Uterus (tissue), 4 donors: ENCODE results near the gene INKA1. TPM values are rescaled to one million over a fixed set of nuclear protein-coding genes. Genes with fewer than 3 reads are reported as not detected.

Source experiments
- DNase-seq, 2 donors: peaks; one replicate each; pipeline ENCODE4 v3.0.0-alpha.2; 2019 to 2020
- H3K27ac ChIP-seq, 2 donors: fragments of 200-600 bp; sonication (generic); 1 replicate in 1 of 2; 2 replicates in 1 of 2; pipeline ENCODE4 v1.5.1; 2016 to 2018
- H3K27me3 ChIP-seq, 2 donors: fragments of 200-600 bp; sonication (generic); one replicate each; pipeline ENCODE4 v1.5.1; 2018 to 2019; ENCODE audit warnings: control low read depth in 1 of 2
- H3K36me3 ChIP-seq, 2 donors: fragments of 200-600 bp; sonication (generic); one replicate each; pipeline ENCODE4 v1.5.1; 2019; ENCODE audit warnings: control low read depth in 1 of 2
- H3K4me1 ChIP-seq, 2 donors: fragments of 200-600 bp; sonication (generic); one replicate each; pipeline ENCODE4 v1.5.1; 2018 to 2019; ENCODE audit warnings: control low read depth in 1 of 2
- H3K4me3 ChIP-seq, 2 donors: fragments of 200-600 bp; sonication (generic); 1 replicate in 1 of 2; 2 replicates in 1 of 2; pipeline ENCODE4 v1.5.1; 2018 to 2019; ENCODE audit warnings: mild to moderate bottlenecking in 1 of 2
- H3K9me3 ChIP-seq, 2 donors: fragments of 200-600 bp; sonication (generic); one replicate each; pipeline ENCODE4 v1.5.1; 2019; ENCODE audit warnings: control low read depth in 1 of 2
- POLR2A ChIP-seq, 2 donors: fragments of 450-650 bp; IDR thresholded peaks; one replicate each; pipeline ENCODE4 v1.6.1; 2016; ENCODE audit warnings: antibody characterized with exemption in 2 of 2, mild to moderate bottlenecking in 1 of 2, moderate library complexity in 1 of 2
- intact Hi-C: fragments of 100-400 bp; cut with DNase I; formaldehyde crosslinking; loops from one replicate; pipeline ENCODE4 v1.15.1; 2023; ENCODE audit warnings: low total_unique reads
- total RNA-seq, 4 donors: library from RNA; depleted of rRNA in 3 of 4; stranded (reverse); fragments of >200 nt in 3 of 4; gene quantifications; one replicate each; pipeline versions ENCODE4 v1.1.0 to v1.2.4, GENCODE V29; 2014 to 2023
- TF ChIP-seq, protein P1 (sequence below), 4 experiments: fragments of 200-600 bp in 2 of 4; fragments of 450-650 bp in 2 of 4; sonication (generic) in 2 of 4; IDR thresholded peaks; one replicate each; pipeline ENCODE4 v1.5.1; 2016 to 2019; ENCODE audit warnings: antibody characterized with exemption in 4 of 4, mild to moderate bottlenecking in 2 of 4, moderate library complexity in 1 of 4
- donor health status: DM: yes; HTN: yes; CAD: no.

INKA1 gene
- total RNA-seq, 4 donors from 2014 or later, result 3.1 to 16.7 (median 6.6) TPM

GRCh38 chr3:49787536-49787935 is 15.5 kb upstream of the INKA1 start:
- no peak for DNase-seq
- Histone ChIP-seq H3K9me3 (no peaks in the 10 kb centered on the region), H3K4me1 (peaks cover 0 to 10% of the 10 kb centered on the region in 2 donors), H3K27me3 (no peaks in the 10 kb centered on the region), H3K27ac (peak overlapping the region; percentile 98), H3K4me3 (no peak overlapping the region), H3K36me3 (no peaks in the 10 kb centered on the region)
- TF ChIP-seq, protein P1, sequence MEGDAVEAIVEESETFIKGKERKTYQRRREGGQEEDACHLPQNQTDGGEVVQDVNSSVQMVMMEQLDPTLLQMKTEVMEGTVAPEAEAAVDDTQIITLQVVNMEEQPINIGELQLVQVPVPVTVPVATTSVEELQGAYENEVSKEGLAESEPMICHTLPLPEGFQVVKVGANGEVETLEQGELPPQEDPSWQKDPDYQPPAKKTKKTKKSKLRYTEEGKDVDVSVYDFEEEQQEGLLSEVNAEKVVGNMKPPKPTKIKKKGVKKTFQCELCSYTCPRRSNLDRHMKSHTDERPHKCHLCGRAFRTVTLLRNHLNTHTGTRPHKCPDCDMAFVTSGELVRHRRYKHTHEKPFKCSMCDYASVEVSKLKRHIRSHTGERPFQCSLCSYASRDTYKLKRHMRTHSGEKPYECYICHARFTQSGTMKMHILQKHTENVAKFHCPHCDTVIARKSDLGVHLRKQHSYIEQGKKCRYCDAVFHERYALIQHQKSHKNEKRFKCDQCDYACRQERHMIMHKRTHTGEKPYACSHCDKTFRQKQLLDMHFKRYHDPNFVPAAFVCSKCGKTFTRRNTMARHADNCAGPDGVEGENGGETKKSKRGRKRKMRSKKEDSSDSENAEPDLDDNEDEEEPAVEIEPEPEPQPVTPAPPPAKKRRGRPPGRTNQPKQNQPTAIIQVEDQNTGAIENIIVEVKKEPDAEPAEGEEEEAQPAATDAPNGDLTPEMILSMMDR (IDR thresholded peaks at IDR 0.05), result no peak
- no peak for TF ChIP-seq POLR2A (IDR thresholded peaks at IDR 0.05)
- intact Hi-C loops, result no loop called here

DNA sequence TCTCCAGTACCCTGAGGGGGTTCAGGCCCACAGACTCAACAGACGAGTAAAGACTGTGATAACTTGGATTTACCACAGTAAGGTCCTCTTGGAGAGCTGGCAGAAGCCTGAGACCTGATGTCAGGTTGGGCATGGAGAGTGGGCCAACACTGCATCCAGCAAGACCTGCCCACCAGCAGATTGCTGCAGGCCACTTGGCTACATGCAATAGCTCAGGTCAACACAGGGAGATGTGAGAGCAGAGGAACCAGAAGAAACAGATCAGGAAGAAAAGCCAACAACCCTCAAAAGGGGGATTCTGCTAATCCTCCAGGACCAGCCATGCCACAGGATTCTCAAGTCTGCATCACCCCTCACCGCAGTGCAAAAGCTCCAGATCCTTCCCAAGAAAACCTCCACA is 15.0 kb upstream of the INKA1 start:
- intact Hi-C loops, result no loop called here
- no peak for DNase-seq
- Histone ChIP-seq H3K27ac (no peak overlapping the region), H3K4me1 (peaks cover 0 to 10% of the 10 kb centered on the region in 2 donors), H3K27me3 (no peaks in the 10 kb centered on the region), H3K4me3 (no peak overlapping the region), H3K9me3 (no peaks in the 10 kb centered on the region), H3K36me3 (no peaks in the 10 kb centered on the region)
- TF ChIP-seq, protein P1 (IDR thresholded peaks at IDR 0.05), result no peak
- TF ChIP-seq POLR2A (IDR thresholded peaks at IDR 0.05), result no peak

- Histone ChIP-seq H3K4me3 (no peak overlapping the region), H3K27ac (no peak overlapping the region), H3K9me3 (no peaks in the 10 kb centered on the region), H3K27me3 (no peaks in the 10 kb centered on the region), H3K4me1 (no peaks in the 10 kb centered on the region), H3K36me3 (no peaks in the 10 kb centered on the region)
- TF ChIP-seq, protein P1 (IDR thresholded peaks at IDR 0.05), result no peak
- TF ChIP-seq POLR2A (IDR thresholded peaks at IDR 0.05), result no peak
- DNase-seq, result no peak
- intact Hi-C loops, result no loop called here
Observed at GRCh38 chr3:49790626-49791411, 12.2 kb upstream of the INKA1 start.

GRCh38 chr3:49791571-49791970 is 11.5 kb upstream of the INKA1 start:
- no peaks in the 10 kb centered on the region for H3K27me3 ChIP-seq
- no peaks in the 10 kb centered on the region for H3K36me3 ChIP-seq
- intact Hi-C loops, result no loop called here
- H3K4me1 ChIP-seq, result no peaks in the 10 kb centered on the region
- DNase-seq, result no peak
- no peak overlapping the region for H3K27ac ChIP-seq
- no peaks in the 10 kb centered on the region for H3K9me3 ChIP-seq
- no peak for TF ChIP-seq POLR2A (IDR thresholded peaks at IDR 0.05)
- no peak overlapping the region for H3K4me3 ChIP-seq

- no peak for TF ChIP-seq POLR2A (IDR thresholded peaks at IDR 0.05)
- TF ChIP-seq, protein P1 (IDR thresholded peaks at IDR 0.05), result no peak
- intact Hi-C loops, result no loop called here
- Histone ChIP-seq H3K27me3 (no peaks in the 10 kb centered on the region), H3K27ac (no peak overlapping the region), H3K36me3 (no peaks in the 10 kb centered on the region), H3K4me1 (no peaks in the 10 kb centered on the region), H3K9me3 (no peaks in the 10 kb centered on the region), H3K4me3 (no peak overlapping the region)
- DNase-seq, result no peak
Observed at GRCh38 chr3:49792371-49793150, 10.5 kb upstream of the INKA1 start.
